ENCODE data around the gene R3HCC1L.

DNA sequence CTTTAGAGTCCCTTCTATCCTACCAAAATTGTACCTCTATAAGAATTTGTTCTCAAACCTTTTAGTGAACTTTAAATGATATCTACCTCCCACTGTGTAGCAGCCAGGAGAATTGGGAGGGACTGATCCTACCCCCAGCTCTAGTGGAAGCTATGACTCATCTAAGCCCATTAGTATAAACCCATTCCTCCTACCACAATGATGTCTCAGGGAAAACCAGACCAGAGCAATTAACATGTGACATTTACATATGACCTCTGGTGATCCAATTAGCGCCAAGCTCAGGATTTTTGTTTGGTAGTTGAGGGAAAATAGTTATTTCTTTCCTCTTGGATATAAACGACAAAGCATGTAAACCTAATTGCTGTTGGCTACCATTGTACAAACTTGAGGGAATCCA lies 33.1 kb upstream of the R3HCC1L start:
- TF ChIP-seq, protein P1, sequence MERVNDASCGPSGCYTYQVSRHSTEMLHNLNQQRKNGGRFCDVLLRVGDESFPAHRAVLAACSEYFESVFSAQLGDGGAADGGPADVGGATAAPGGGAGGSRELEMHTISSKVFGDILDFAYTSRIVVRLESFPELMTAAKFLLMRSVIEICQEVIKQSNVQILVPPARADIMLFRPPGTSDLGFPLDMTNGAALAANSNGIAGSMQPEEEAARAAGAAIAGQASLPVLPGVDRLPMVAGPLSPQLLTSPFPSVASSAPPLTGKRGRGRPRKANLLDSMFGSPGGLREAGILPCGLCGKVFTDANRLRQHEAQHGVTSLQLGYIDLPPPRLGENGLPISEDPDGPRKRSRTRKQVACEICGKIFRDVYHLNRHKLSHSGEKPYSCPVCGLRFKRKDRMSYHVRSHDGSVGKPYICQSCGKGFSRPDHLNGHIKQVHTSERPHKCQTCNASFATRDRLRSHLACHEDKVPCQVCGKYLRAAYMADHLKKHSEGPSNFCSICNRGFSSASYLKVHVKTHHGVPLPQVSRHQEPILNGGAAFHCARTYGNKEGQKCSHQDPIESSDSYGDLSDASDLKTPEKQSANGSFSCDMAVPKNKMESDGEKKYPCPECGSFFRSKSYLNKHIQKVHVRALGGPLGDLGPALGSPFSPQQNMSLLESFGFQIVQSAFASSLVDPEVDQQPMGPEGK (CRISPR knock-in tag; IDR thresholded peaks at IDR 0.05; ENCODE audit: borderline replicate concordance): no peak
- no peak for TF ChIP-seq TCF4 (CRISPR knock-in tag; IDR thresholded peaks at IDR 0.05; ENCODE audit: borderline replicate concordance)
- no peak for TF ChIP-seq ESRRG (CRISPR knock-in tag; IDR thresholded peaks at IDR 0.05)
- TF ChIP-seq BACH2 (CRISPR knock-in tag; IDR thresholded peaks at IDR 0.05; ENCODE audit: borderline replicate concordance): no peak
- TF ChIP-seq RARB (CRISPR knock-in tag; IDR thresholded peaks at IDR 0.05): no peak
- no peak for TF ChIP-seq ZFP30 (CRISPR knock-in tag; IDR thresholded peaks at IDR 0.05)
- no peak for TF ChIP-seq ZFP3 (CRISPR knock-in tag; IDR thresholded peaks at IDR 0.05)
- TF ChIP-seq, protein P2, sequence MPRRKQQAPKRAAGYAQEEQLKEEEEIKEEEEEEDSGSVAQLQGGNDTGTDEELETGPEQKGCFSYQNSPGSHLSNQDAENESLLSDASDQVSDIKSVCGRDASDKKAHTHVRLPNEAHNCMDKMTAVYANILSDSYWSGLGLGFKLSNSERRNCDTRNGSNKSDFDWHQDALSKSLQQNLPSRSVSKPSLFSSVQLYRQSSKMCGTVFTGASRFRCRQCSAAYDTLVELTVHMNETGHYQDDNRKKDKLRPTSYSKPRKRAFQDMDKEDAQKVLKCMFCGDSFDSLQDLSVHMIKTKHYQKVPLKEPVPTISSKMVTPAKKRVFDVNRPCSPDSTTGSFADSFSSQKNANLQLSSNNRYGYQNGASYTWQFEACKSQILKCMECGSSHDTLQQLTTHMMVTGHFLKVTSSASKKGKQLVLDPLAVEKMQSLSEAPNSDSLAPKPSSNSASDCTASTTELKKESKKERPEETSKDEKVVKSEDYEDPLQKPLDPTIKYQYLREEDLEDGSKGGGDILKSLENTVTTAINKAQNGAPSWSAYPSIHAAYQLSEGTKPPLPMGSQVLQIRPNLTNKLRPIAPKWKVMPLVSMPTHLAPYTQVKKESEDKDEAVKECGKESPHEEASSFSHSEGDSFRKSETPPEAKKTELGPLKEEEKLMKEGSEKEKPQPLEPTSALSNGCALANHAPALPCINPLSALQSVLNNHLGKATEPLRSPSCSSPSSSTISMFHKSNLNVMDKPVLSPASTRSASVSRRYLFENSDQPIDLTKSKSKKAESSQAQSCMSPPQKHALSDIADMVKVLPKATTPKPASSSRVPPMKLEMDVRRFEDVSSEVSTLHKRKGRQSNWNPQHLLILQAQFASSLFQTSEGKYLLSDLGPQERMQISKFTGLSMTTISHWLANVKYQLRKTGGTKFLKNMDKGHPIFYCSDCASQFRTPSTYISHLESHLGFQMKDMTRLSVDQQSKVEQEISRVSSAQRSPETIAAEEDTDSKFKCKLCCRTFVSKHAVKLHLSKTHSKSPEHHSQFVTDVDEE (CRISPR knock-in tag; IDR thresholded peaks at IDR 0.05): no peak
